HEK293 (cell line): ENCODE results near the gene CARD10.

Experiments
- ATF2 ChIP-seq: fragments of 450-650 bp; formaldehyde crosslinking; IDR thresholded peaks from 2 replicates; pipeline ENCODE4 v1.5.1; 2016; ENCODE audit warnings: missing biosample characterization, missing genetic modification characterization, low read depth
- KLF1 ChIP-seq: fragments of 450-650 bp; formaldehyde crosslinking; IDR thresholded peaks from 2 replicates; pipeline ENCODE4 v1.5.1; 2016; ENCODE audit warnings: missing biosample characterization, missing genetic modification characterization
- KLF16 ChIP-seq: fragments of 450-650 bp; formaldehyde crosslinking; IDR thresholded peaks from 2 replicates; pipeline ENCODE4 v1.5.1; 2017; ENCODE audit warnings: missing biosample characterization, missing genetic modification characterization
- MEIS1 ChIP-seq: sonication (generic); formaldehyde crosslinking; IDR thresholded peaks from 2 replicates; pipeline ENCODE4 v1.8.1; 2022; ENCODE audit warnings: missing genetic modification reagents, mild to moderate bottlenecking, borderline replicate concordance
- OSR2 ChIP-seq: fragments of 450-650 bp; formaldehyde crosslinking; IDR thresholded peaks from 2 replicates; pipeline ENCODE4 v1.5.1; 2016; ENCODE audit warnings: missing biosample characterization, missing genetic modification characterization
- SCRT2 ChIP-seq: fragments of 450-650 bp; formaldehyde crosslinking; IDR thresholded peaks from 2 replicates; pipeline ENCODE4 v1.5.1; 2016; ENCODE audit warnings: missing biosample characterization, missing genetic modification characterization
- SP3 ChIP-seq: fragments of 450-650 bp; formaldehyde crosslinking; IDR thresholded peaks from 2 replicates; pipeline ENCODE4 v1.5.1; 2016; ENCODE audit warnings: missing biosample characterization, missing genetic modification characterization
- ZBTB48 ChIP-seq: fragments of 450-650 bp; formaldehyde crosslinking; IDR thresholded peaks from 2 replicates; pipeline ENCODE4 v1.5.1; 2016; ENCODE audit warnings: missing biosample characterization, missing genetic modification characterization
- ZBTB6 ChIP-seq: fragments of 450-650 bp; formaldehyde crosslinking; IDR thresholded peaks from 2 replicates; pipeline ENCODE4 v1.5.1; 2017; ENCODE audit warnings: missing biosample characterization, missing genetic modification characterization
- ZBTB8A ChIP-seq: fragments of 450-650 bp; formaldehyde crosslinking; IDR thresholded peaks from 2 replicates; pipeline ENCODE4 v1.5.1; 2016; ENCODE audit warnings: missing biosample characterization, missing genetic modification characterization
- ZEB2 ChIP-seq: fragments of 450-650 bp; formaldehyde crosslinking; IDR thresholded peaks from 2 replicates; pipeline ENCODE4 v1.5.1; 2016; ENCODE audit warnings: missing biosample characterization, missing genetic modification characterization
- ZFP3 ChIP-seq: fragments of 450-650 bp; formaldehyde crosslinking; IDR thresholded peaks from 2 replicates; pipeline ENCODE4 v1.5.1; 2016; ENCODE audit warnings: low read depth, missing biosample characterization, missing genetic modification characterization
- ZFP69B ChIP-seq: fragments of 450-650 bp; formaldehyde crosslinking; IDR thresholded peaks from 2 replicates; pipeline ENCODE4 v1.5.1; 2016; ENCODE audit warnings: missing biosample characterization, missing genetic modification characterization
- ZIC2 ChIP-seq: fragments of 450-650 bp; formaldehyde crosslinking; IDR thresholded peaks from 2 replicates; pipeline ENCODE4 v1.5.1; 2016; ENCODE audit warnings: missing biosample characterization, missing genetic modification characterization
- ZNF132 ChIP-seq: fragments of 450-650 bp; formaldehyde crosslinking; IDR thresholded peaks from 2 replicates; pipeline ENCODE4 v1.5.1; 2017; ENCODE audit warnings: missing biosample characterization, missing genetic modification characterization, borderline replicate concordance
- ZNF133 ChIP-seq: fragments of 450-650 bp; formaldehyde crosslinking; IDR thresholded peaks from 2 replicates; pipeline ENCODE4 v1.5.1; 2016; ENCODE audit warnings: missing biosample characterization, missing genetic modification characterization
- ZNF157 ChIP-seq: fragments of 450-650 bp; formaldehyde crosslinking; IDR thresholded peaks from 2 replicates; pipeline ENCODE4 v1.5.1; 2016; ENCODE audit warnings: missing biosample characterization, missing genetic modification characterization
- ZNF214 ChIP-seq: fragments of 450-650 bp; formaldehyde crosslinking; IDR thresholded peaks from 2 replicates; pipeline ENCODE4 v1.5.1; 2017; ENCODE audit warnings: missing biosample characterization, mild to moderate bottlenecking, missing genetic modification characterization, borderline replicate concordance
- ZNF394 ChIP-seq: fragments of 450-650 bp; formaldehyde crosslinking; IDR thresholded peaks from 2 replicates; pipeline ENCODE4 v1.5.1; 2016; ENCODE audit warnings: missing biosample characterization, missing genetic modification characterization, mild to moderate bottlenecking, moderate library complexity, borderline replicate concordance
- ZNF398 ChIP-seq: fragments of 450-650 bp; formaldehyde crosslinking; IDR thresholded peaks from 2 replicates; pipeline ENCODE4 v1.5.1; 2017; ENCODE audit warnings: missing biosample characterization, missing genetic modification characterization
- ZNF544 ChIP-seq: fragments of 450-650 bp; formaldehyde crosslinking; IDR thresholded peaks from 2 replicates; pipeline ENCODE4 v1.5.0; 2017; ENCODE audit warnings: missing biosample characterization, missing genetic modification characterization
- ZNF548 ChIP-seq: fragments of 450-650 bp; formaldehyde crosslinking; IDR thresholded peaks from 2 replicates; pipeline ENCODE4 v1.5.1; 2016; ENCODE audit warnings: missing biosample characterization, missing genetic modification characterization
- ZNF555 ChIP-seq: fragments of 450-650 bp; formaldehyde crosslinking; conservative IDR thresholded peaks from 2 replicates; pipeline ENCODE4 v1.5.1; 2017; ENCODE audit warnings: missing biosample characterization, mild to moderate bottlenecking, missing genetic modification characterization, inconsistent platforms
- ZNF571 ChIP-seq: fragments of 450-650 bp; formaldehyde crosslinking; IDR thresholded peaks from 2 replicates; pipeline ENCODE4 v1.5.0; 2017; ENCODE audit warnings: missing biosample characterization, missing genetic modification characterization
- ZNF658 ChIP-seq: fragments of 450-650 bp; formaldehyde crosslinking; IDR thresholded peaks from 2 replicates; pipeline ENCODE4; 2016; ENCODE audit warnings: missing biosample characterization, missing genetic modification characterization
- ZNF660 ChIP-seq: fragments of 450-650 bp; IDR thresholded peaks from 2 replicates; pipeline ENCODE4 v1.5.1; 2018; ENCODE audit warnings: missing biosample characterization, mild to moderate bottlenecking, missing genetic modification characterization
- ZNF692 ChIP-seq: fragments of 450-650 bp; formaldehyde crosslinking; IDR thresholded peaks from 2 replicates; pipeline ENCODE4 v1.5.1; 2016; ENCODE audit warnings: missing biosample characterization, missing genetic modification characterization
- ZSCAN23 ChIP-seq: fragments of 450-650 bp; formaldehyde crosslinking; IDR thresholded peaks from 2 replicates; pipeline ENCODE4 v1.5.1; 2016; ENCODE audit warnings: missing biosample characterization, missing genetic modification characterization
- ZXDB ChIP-seq: fragments of 450-650 bp; formaldehyde crosslinking; IDR thresholded peaks from 2 replicates; pipeline ENCODE4 v1.5.1; 2016; ENCODE audit warnings: missing biosample characterization, missing genetic modification characterization
- TF ChIP-seq, protein P1 (sequence below): fragments of 450-650 bp; formaldehyde crosslinking; IDR thresholded peaks from 2 replicates; pipeline ENCODE4 v1.5.0; 2017; ENCODE audit warnings: missing biosample characterization, missing genetic modification characterization, borderline replicate concordance
- TF ChIP-seq, protein P2 (sequence below): fragments of 450-650 bp; formaldehyde crosslinking; IDR thresholded peaks from 2 replicates; pipeline ENCODE4 v1.5.1; 2017; ENCODE audit warnings: missing biosample characterization, missing genetic modification characterization

CARD10 gene

DNA sequence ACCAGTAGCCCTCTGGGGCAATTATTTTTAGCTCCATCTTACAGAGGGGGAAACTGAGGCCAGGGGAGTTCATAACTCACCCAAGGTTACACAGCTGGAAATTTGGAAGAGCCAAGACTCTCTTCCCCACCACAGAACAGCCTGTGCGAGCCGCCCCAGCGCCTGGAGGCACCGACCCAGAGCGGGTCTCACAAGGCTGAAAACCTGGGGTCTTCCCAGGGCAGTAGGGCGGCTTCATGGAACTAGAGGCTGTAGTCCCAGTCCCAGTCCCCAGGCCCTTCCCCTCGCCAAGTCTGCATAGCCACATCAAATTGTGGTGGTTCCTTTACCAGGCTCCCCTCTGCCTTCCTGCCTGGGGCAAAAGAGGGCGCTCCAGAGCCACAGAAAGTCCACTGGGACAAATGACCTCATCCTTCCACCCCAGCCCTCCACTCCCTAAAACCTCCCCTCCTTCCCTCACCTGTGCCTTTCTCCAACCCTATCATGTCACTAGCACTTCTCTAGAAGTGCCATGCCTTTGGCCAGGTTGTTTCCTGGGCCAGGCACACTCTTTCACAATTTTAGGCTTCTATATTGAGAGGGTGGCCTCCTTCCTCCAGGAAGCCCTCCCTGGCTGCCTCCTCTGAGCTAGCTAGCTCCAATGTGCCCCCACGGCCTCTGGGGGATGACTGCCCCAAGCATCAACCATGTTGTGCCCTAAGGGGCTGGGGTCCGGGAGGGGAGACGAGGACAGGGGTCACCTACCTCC is 25.9 kb upstream of the CARD10 start (continued):
- peak; percentile 47; the same call in 1 of the 2 replicates for TF ChIP-seq ZNF692 (tag by site-specific recombination)
- no peak for TF ChIP-seq ZNF555 (tag by site-specific recombination)
- TF ChIP-seq, protein P1, sequence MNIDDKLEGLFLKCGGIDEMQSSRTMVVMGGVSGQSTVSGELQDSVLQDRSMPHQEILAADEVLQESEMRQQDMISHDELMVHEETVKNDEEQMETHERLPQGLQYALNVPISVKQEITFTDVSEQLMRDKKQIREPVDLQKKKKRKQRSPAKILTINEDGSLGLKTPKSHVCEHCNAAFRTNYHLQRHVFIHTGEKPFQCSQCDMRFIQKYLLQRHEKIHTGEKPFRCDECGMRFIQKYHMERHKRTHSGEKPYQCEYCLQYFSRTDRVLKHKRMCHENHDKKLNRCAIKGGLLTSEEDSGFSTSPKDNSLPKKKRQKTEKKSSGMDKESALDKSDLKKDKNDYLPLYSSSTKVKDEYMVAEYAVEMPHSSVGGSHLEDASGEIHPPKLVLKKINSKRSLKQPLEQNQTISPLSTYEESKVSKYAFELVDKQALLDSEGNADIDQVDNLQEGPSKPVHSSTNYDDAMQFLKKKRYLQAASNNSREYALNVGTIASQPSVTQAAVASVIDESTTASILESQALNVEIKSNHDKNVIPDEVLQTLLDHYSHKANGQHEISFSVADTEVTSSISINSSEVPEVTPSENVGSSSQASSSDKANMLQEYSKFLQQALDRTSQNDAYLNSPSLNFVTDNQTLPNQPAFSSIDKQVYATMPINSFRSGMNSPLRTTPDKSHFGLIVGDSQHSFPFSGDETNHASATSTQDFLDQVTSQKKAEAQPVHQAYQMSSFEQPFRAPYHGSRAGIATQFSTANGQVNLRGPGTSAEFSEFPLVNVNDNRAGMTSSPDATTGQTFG (tag by site-specific recombination): no peak
- TF ChIP-seq ZFP69B: peak; percentile 35; the same call in 1 of the 2 replicates
- no peak for TF ChIP-seq ZNF394 (tag by site-specific recombination)
- no peak for TF ChIP-seq ZNF548 (tag by site-specific recombination)
- no peak for TF ChIP-seq ZNF214 (tag by site-specific recombination)
- no peak for TF ChIP-seq ZNF660 (tag by site-specific recombination)
- TF ChIP-seq ZNF544: no peak
- peak; percentile 97 for TF ChIP-seq ATF2 (tag by site-specific recombination)
- TF ChIP-seq ZNF132 (tag by site-specific recombination): no peak
- peak; percentile 18 for TF ChIP-seq KLF1 (tag by site-specific recombination)
- no peak for TF ChIP-seq SP3 (tag by site-specific recombination)
- no peak; the same call in 1 of the 2 replicates for TF ChIP-seq ZBTB6 (tag by site-specific recombination)
- TF ChIP-seq, protein P2, sequence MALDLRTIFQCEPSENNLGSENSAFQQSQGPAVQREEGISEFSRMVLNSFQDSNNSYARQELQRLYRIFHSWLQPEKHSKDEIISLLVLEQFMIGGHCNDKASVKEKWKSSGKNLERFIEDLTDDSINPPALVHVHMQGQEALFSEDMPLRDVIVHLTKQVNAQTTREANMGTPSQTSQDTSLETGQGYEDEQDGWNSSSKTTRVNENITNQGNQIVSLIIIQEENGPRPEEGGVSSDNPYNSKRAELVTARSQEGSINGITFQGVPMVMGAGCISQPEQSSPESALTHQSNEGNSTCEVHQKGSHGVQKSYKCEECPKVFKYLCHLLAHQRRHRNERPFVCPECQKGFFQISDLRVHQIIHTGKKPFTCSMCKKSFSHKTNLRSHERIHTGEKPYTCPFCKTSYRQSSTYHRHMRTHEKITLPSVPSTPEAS (tag by site-specific recombination): no peak
- 0 out of 2 replicates have a peak, but pooled peaks have one; percentile 46 for TF ChIP-seq SCRT2 (tag by site-specific recombination)
- TF ChIP-seq ZBTB8A (tag by site-specific recombination): peak; percentile 69; the same call in 1 of the 2 replicates
- TF ChIP-seq ZFP3 (tag by site-specific recombination): no peak
- 0 out of 2 replicates have a peak, but pooled peaks have one; percentile 15 for TF ChIP-seq KLF16
- peak; percentile 87 for TF ChIP-seq ZEB2 (tag by site-specific recombination)
- no peak for TF ChIP-seq ZSCAN23
- TF ChIP-seq ZBTB48 (tag by site-specific recombination): peak; percentile 74; the same call in 1 of the 2 replicates
- TF ChIP-seq ZNF571: no peak
- TF ChIP-seq ZIC2: no peak
- no peak for TF ChIP-seq ZXDB (tag by site-specific recombination)
- no peak for TF ChIP-seq OSR2 (tag by site-specific recombination)
- TF ChIP-seq ZNF658 (tag by site-specific recombination): no peak
- peak; percentile 98 for TF ChIP-seq ZNF398
- no peak for TF ChIP-seq ZNF157
- no peak for TF ChIP-seq ZNF133 (tag by site-specific recombination)
- TF ChIP-seq MEIS1: no peak
